Stomach (tissue), 9 donors: Measurements from ENCODE around the gene GASK1B. TPM values are rescaled to one million over a fixed set of nuclear protein-coding genes. Genes with fewer than 3 reads are reported as not detected.

ENCODE experiments used
- DNase-seq, 2 donors: peaks; one replicate each; pipeline versions ENCODE4 v3.0.0 to v3.0.0-alpha.2; 2013 to 2019
- H3K27ac ChIP-seq, 5 donors: fragments of 200-600 bp in 4 of 5; sonication (generic) in 4 of 5; one replicate each; pipeline ENCODE4 v1.5.1; 2013 to 2019; ENCODE audit warnings: mild to moderate bottlenecking in 1 of 5, moderate library complexity in 1 of 5
- H3K27me3 ChIP-seq, 3 donors: fragments of 200-600 bp; sonication (generic); one replicate each; pipeline ENCODE4 v1.5.1; 2017 to 2019; ENCODE audit warnings: mixed run types in 1 of 3
- H3K36me3 ChIP-seq, 4 donors: fragments of 200-600 bp; sonication (generic); 1 replicate in 3 of 4; 2 replicates in 1 of 4; pipeline ENCODE4 v1.5.1; 2016 to 2019
- H3K4me1 ChIP-seq, 4 donors: fragments of 200-600 bp; sonication (generic); one replicate each; pipeline ENCODE4 v1.5.1; 2016 to 2019
- H3K4me3 ChIP-seq, 4 donors: fragments of 200-600 bp; sonication (generic) in 3 of 4; one replicate each; pipeline ENCODE4 v1.5.1; 2016 to 2019; ENCODE audit warnings: mild to moderate bottlenecking in 1 of 4
- H3K9me3 ChIP-seq, 4 donors: fragments of 200-600 bp; sonication (generic); one replicate each; pipeline ENCODE4 v1.5.1; 2016 to 2019
- CTCF ChIP-seq, 7 experiments: fragments of 450-650 bp in 4 of 7; fragments of 200-600 bp in 3 of 7; sonication (generic) in 3 of 7; IDR thresholded peaks; one replicate each; pipeline ENCODE4 v1.5.1; 2016 to 2019; ENCODE audit warnings: antibody characterized with exemption in 7 of 7, control low read depth in 2 of 7, mild to moderate bottlenecking in 1 of 7
- EP300 ChIP-seq: sonication (generic); formaldehyde crosslinking; IDR thresholded peaks from one replicate; pipeline ENCODE4 v1.6.1; 2017; ENCODE audit warnings: antibody characterized with exemption
- POLR2A ChIP-seq, 4 donors: fragments of 450-650 bp; IDR thresholded peaks; one replicate each; pipeline ENCODE4 v1.6.1; 2016; ENCODE audit warnings: antibody characterized with exemption in 4 of 4, control low read depth in 2 of 4, mild to moderate bottlenecking in 1 of 4, moderate library complexity in 1 of 4
- POLR2AphosphoS5 ChIP-seq, 3 donors: sonication (generic); formaldehyde crosslinking; IDR thresholded peaks; one replicate each; pipeline ENCODE4 v1.6.1; 2016; ENCODE audit warnings: antibody characterized with exemption in 3 of 3
- WGBS, 5 donors: extraction: QIAGEN DNeasy Blood & Tissue Kit in 3 of 5; methylation state at CpG; one replicate each; pipeline versions ENCODE4 v1.1.5 to v1.1.7; 2013 to 2018; 5-methylcytosine and 5-hydroxymethylcytosine counted together
- intact Hi-C: fragments of 100-400 bp; cut with DNase I; formaldehyde crosslinking; loops from one replicate; pipeline ENCODE4 v1.15.1; 2023; ENCODE audit warnings: low total_unique reads
- polyA plus RNA-seq, 3 donors: library from polyadenylated mRNA; stranded (reverse); fragments of 200-250 nt; gene quantifications; one replicate each; pipeline ENCODE4 v1.2.3, GENCODE V29; 2013
- total RNA-seq, 5 donors: library from RNA; depleted of rRNA; stranded (reverse); fragments of >200 nt; gene quantifications; one replicate each; pipeline versions ENCODE4 v1.1.0 to v1.2.3, GENCODE V29; 2014 to 2016
- donor health status: healthy with polysubstance abuse.
- donor health status: Bipolar disorder and iron deficiency.
- donor health status: healthy.

GASK1B gene
- total and polyA plus RNA-seq, 8 donors = 2.4 to 128 (median 15.8) TPM

DNA sequence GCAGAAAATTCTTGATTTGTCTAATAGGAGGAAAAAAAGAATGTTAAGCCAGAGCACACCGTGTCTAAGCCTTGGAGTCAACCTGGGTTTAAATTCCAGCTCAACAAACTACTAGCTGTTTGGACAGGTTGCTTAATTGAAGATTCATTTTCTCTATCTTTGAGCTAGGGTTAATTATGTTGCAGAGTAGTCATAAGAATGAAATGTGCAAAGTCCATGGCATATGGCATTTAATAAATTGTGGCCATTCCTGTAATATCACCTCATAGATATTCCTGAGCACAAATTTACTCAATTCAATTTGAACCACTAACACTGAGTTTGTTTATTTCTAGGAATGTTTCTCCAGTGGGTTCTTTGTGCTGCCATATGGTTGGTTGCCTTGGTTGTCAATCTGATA is 42.0 kb upstream of the GASK1B start:
- TF ChIP-seq POLR2A (IDR thresholded peaks at IDR 0.05) (no peak), EP300 (no peak), POLR2AphosphoS5 (IDR thresholded peaks at IDR 0.05) (no peak), CTCF (IDR thresholded peaks at IDR 0.05) (no peak)
- no peak for DNase-seq
- no peaks in the 10 kb centered on the region for H3K27me3 ChIP-seq
- intact Hi-C loops = no loop called here
- no peak overlapping the region for H3K4me3 ChIP-seq
- H3K4me1 ChIP-seq = peaks cover 4 to 15% (median 11%) of the 10 kb centered on the region in 4 donors
- H3K9me3 ChIP-seq = no peaks in the 10 kb centered on the region
- no peak overlapping the region for H3K27ac ChIP-seq
- 73 to 92% (median 88%) methylated on average over 1 of the region's 1 CpG for WGBS, 5 donors
- peaks cover 0 to 11% (median 2%) of the 10 kb centered on the region in 4 donors for H3K36me3 ChIP-seq

DNA sequence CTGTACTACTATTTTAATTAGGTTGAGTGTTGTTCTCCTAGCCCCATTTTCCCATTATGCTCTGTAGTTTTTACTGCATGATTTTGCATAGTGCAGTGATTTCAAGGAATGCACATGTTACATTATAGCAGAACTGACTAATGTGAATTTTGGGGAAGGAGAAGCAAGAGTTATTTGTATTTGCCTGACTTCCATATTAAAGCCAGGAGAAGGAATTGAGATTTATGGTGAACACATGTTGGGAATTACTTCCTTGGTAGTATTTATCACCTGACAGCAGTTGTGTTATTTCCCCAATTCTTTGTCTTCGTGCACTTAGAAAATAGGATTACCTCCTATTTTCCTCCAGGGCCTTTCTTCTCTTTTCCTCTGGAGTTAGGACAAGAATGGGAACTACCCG is 40.6 kb upstream of the GASK1B start:
- no peak overlapping the region for H3K4me3 ChIP-seq
- no peak for DNase-seq
- peaks cover 0 to 5% (median 2%) of the 10 kb centered on the region in 4 donors for H3K36me3 ChIP-seq
- TF ChIP-seq POLR2AphosphoS5 (IDR thresholded peaks at IDR 0.05) (no peak), CTCF (IDR thresholded peaks at IDR 0.05) (no peak), EP300 (no peak), POLR2A (IDR thresholded peaks at IDR 0.05) (no peak)
- H3K4me1 ChIP-seq = peaks cover 4 to 17% (median 12%) of the 10 kb centered on the region in 4 donors
- no peak overlapping the region for H3K27ac ChIP-seq
- intact Hi-C loops = no loop called here
- H3K27me3 ChIP-seq = no peaks in the 10 kb centered on the region
- no peaks in the 10 kb centered on the region for H3K9me3 ChIP-seq
- 89 to 92% (median 91%) methylated on average over 2 of the region's 2 CpGs for WGBS, 5 donors

- H3K27me3 ChIP-seq = no peaks in the 10 kb centered on the region
- peaks cover 4 to 17% (median 12%) of the 10 kb centered on the region in 4 donors for H3K4me1 ChIP-seq
- DNase-seq = peak; percentile 28 to 72
- peaks cover 0 to 3% (median 0%) of the 10 kb centered on the region in 4 donors for H3K36me3 ChIP-seq
- no peak for TF ChIP-seq CTCF (IDR thresholded peaks at IDR 0.05)
- no peak for TF ChIP-seq EP300
- peak in 1 of 3 donors; percentile 79 for TF ChIP-seq POLR2AphosphoS5 (IDR thresholded peaks at IDR 0.05)
- H3K27ac ChIP-seq = peak overlapping the region in 3 of 5 donors; percentile 89 to 93 (median 90)
- WGBS, 5 donors = 19 to 33% (median 24%) methylated on average over 3 of the region's 3 CpGs
- intact Hi-C loops = no loop called here
- H3K4me3 ChIP-seq = peak overlapping the region; percentile 34 to 49 (median 41)
- no peaks in the 10 kb centered on the region for H3K9me3 ChIP-seq
Observed at GRCh38 chr4:158211222-158211621, 38.4 kb upstream of the GASK1B start.

GRCh38 chr4:158209825-158210807 is 37.3 kb upstream of the GASK1B start, which contains the start of gene TMEM144:
TSS of gene TMEM144 (plus strand) at chr4:158210486. CDS start at chr4:158212668, 2,182 bp downstream.
- intact Hi-C loops = no loop called here
- Histone ChIP-seq H3K36me3 (no peaks in the 10 kb centered on the region), H3K4me1 (peaks cover 4 to 17% (median 12%) of the 10 kb centered on the region in 4 donors), H3K27me3 (no peaks in the 10 kb centered on the region), H3K9me3 (no peaks in the 10 kb centered on the region), H3K27ac (peak within 1 kb of the TSS; percentile 84 to 93 (median 89)), H3K4me3 (peak within 1 kb of the TSS; percentile 34 to 49 (median 41))
- peak; percentile 89 to 96 for DNase-seq
- WGBS, 5 donors = 10 to 12% (median 11%) methylated on average over 26 to 34 of the region's 34 CpGs
- TF ChIP-seq POLR2A (IDR thresholded peaks at IDR 0.05) (no peak), CTCF (IDR thresholded peaks at IDR 0.05) (no peak), POLR2AphosphoS5 (IDR thresholded peaks at IDR 0.05) (peak; percentile 6 to 87 (median 86)), EP300 (no peak)
